GM21447 (cell line): ENCODE measurements around the gene VTI1A.

ENCODE experiments used
- ATAC-seq: cut with Tn5 transposase; IDR thresholded peaks from one replicate; pipeline ENCODE4 v1.9.1; 2021; ENCODE audit not compliant: unreplicated experiment

VTI1A gene

DNA sequence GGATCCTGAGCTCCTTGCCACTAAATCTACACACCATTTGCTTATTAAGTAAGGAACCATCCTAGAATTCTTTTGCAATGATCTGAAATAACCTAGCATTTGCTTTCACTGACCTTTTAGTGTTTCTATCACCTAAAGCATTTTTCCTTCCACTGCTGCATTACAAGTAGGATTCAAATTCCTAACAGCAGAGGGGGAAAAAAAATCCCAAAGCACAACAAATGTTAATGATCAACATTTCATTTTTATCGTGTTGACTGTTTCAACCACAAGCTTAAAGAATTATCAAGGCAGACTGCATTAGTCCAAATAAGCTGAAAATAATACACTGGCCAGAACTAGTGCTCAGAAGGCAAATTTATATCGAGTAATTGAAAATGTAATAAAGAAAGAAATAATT, 328.4 kb downstream of the VTI1A start:
- ATAC-seq = no peak

- no peak for ATAC-seq
These were observed 329.1 kb downstream of the VTI1A start for GRCh38 chr10:112775892-112776674.

- ATAC-seq = no peak
These were observed 331.6 kb downstream of the VTI1A start for GRCh38 chr10:112778579-112778978.

DNA sequence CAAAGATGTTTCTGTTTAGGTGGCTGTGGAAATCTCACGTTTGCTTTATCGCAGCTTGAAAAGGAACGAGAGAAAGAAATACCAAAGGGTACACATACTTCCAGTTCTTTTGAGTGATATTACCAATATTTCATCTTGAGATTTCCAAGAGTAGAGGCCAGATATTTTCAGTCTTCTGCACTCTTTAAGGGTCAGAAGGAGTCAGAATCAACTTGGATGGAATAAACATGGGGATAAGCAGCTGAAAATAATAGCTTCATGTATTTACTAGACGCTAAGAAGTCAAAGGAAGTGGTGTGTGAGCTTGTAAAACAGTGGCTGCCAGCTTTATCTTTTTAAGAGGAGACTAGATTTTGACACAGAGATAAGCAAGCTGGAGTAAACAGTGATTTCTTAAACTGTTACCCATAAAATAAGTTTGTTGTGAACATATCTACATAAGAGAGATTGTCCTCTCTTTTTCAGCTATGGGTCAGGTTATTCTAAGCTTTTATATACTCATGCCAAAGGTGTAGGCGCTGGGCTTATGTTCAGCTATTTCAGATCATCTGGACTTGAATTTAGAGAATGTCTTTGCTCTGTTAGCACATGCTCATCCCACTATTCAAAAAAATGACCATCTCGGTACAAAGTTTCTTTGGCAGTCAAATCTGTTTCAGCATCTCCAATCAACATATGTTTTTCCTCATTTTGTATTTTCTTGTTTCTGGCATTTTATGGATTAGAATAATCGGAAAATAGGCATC, 332.2 kb downstream of the VTI1A start:
- no peak for ATAC-seq

- no peak for ATAC-seq
These were observed 335.3 kb downstream of the VTI1A start for GRCh38 chr10:112782200-112782907.

DNA sequence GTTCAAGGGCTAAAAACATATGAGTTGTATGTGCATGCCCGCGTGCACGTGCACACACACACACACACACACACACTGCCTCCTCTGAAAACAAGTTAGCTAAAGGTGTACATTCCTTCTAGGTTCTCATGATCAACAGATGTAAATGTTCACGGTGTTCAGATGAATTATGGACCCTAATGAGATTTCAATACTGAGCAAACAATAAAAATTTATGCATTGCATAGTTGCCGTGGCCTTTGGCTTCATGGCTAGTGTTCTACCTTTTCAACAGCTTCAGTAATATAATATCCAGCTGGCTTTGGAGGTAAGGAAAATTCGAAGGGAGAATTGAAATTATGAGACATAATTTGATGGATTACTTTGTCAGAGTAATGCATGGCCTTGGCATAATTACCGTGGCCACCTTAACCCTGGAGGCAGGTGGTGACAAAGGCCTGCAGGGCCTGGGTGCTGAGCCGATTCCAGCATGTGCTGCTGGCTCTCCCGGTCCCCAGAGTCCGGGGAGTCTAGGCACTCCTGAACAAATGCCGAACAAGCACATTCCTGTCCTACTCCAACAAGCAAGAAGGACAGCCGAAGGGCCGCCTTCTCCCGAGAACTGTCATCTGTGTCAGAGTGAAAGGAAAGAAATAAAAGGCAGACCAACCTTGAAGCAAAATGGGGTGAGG, 336.5 kb downstream of the VTI1A start:
- no peak for ATAC-seq

DNA sequence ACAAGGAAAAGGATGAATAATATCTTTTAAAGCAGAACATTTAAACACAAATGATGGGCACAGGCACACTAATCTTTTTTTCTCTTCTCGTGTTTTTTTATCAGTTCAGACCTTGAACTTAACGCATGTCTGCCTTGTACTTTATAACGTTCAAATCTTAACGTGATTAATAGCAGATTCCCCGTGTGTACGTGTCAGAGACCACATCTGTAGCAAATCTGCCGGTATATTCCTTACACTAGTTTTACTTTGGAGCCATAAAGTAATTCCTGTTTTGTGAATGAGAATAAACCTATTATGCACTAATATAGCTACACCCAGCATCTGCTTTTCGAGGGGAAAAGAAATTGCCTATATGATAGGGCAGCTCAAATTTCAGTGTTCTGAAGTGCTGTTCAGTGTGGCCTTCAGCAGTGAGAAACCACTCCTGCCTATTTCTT, 337.0 kb downstream of the VTI1A start:
- no peak for ATAC-seq

GRCh38 chr10:112785089-112785488, 338.1 kb downstream of the VTI1A start:
- ATAC-seq = no peak

DNA sequence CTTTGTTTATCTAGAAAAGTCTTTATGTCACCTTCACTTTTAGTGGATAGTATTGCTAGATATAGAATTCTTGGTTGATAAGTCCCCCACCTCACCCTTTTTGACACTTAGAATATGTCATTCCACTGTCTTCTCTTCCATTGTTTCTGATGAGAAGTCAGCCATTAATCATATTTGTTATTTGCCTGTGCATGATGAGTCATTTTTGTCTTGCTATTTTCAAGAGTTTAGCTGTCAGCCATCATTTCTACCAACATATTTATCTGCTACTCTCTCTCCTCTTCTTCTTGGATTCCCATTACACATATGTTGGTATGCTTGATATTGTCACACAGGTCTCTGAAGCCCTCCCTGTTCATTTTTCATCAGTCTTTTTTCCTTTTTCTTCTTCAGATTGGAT, 342.2 kb downstream of the VTI1A start:
- ATAC-seq = no peak

- no peak for ATAC-seq
These were observed 343.0 kb downstream of the VTI1A start for GRCh38 chr10:112790030-112790429.

GRCh38 chr10:112790921-112791320, 343.9 kb downstream of the VTI1A start:
- no peak for ATAC-seq

DNA sequence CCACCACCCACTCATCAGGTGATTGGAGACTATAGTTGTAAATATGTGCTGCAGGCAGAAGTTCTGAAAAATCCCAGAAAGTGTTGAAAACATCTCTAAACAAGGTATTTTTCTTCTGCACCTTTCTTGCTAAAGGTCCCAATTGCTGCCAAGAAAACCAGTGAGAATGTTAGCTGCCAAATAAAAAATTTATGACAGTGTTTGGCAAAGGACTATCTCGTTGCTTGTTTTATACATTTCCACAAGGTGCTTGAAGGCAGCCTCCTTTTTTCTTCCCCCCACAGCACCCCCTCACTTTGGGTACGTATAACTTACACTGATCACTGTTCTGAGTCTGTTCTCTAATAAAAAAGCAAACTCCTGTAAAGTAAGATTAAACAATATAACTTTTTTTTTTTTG, 344.4 kb downstream of the VTI1A start:
- no peak for ATAC-seq

GRCh38 chr10:112792487-112793201, 345.6 kb downstream of the VTI1A start:
- no peak for ATAC-seq

DNA sequence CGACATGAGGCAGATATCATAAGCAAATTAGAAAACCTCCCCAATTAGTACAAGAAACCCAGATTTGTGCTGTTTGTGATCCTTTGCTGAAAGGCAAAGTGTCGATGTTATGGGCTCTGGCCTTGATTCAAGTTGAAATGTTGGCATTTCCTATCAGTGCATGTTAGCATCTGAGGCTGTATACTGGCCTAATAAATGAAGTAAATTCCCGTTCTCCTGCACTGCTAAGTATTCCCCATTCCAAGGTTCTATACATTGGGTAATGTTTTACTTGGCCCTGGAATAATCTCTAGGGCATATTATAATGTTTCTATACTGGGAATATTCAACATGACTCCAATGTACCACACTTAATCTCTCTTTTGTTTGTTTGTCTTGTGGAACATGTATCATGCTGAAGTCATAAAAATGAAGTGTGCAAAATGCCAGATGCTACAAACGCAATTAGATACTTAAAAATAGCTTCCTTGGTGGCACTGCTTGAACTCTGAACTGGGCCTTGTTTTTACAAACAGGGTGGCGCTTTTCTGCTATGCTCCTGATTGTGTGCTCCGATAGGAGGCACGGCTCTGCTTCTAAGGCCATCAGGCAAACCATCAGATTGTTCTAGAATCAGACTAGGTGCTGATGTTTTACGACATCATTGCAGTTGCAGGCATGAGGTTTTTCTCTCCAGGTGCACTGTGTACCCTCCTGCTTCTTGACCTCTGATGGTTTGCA, 346.3 kb downstream of the VTI1A start:
- ATAC-seq = no peak

DNA sequence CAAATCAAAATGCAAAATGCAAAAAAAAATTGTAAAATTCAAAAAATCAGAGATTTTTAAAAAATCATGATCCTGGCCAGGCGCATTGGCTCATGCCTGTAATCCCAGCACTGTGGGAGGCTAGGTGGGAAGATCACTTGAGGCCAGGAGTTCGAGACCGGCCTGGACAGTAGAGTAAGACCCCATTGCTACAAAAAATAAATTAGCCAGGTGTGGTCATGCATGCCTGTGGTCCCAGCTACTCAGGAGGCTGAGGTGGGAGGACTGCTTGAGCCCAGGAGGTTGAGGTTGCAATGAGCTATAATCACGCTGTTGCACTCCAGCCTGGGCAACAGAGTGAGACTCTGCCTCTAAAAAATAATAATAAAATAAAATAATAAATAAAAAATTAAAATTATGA, 347.2 kb downstream of the VTI1A start:
- ATAC-seq = no peak

GRCh38 chr10:112795067-112795466, 348.1 kb downstream of the VTI1A start:
- ATAC-seq = no peak

DNA sequence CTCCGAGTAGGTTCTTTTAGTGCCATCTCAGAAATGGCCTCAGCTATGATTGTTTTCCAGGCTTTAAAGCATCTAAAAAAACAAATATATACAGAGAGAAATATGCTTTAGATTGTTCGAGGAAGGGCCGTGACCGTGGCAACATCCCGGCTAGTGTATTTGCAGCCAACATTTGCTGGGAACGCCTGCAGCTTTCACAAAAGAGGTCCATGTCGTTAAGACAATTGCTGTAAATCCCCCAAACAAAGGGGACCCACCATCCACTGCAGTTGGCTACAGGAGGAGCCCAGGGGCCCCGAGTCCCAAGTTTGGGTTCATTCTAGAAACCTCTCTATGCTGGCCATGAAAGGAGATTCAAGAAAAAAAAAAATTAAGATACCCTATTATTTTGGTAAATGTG, 350.2 kb downstream of the VTI1A start:
- no peak for ATAC-seq

DNA sequence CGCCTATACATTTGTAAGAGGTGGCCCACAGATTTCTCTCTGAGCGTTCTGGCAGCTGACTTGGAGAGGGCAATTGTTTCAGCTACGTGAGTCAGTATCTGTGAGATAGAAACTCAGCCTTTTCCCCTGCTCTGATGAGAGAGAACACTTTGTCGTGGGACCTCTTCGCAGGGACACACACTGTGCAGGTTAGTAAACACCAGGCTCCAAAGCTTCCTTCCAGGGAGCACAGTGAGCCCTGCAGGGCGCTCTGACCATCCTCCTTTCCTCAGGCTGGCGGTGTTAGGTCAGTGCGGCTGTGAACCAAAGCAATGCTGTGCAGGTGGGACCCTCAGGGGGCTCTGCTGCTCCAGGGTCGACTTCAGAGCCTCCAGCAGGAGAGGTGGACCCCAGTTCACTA, 350.8 kb downstream of the VTI1A start:
- no peak for ATAC-seq

- ATAC-seq = no peak
These were observed 352.0 kb downstream of the VTI1A start for GRCh38 chr10:112799038-112799437.
